ENCODE results near the gene SLC6A18.
"Not testable (repeated sequence)": the region's sequence is repeated elsewhere in the genome, so short reads cannot be mapped to it uniquely, and the experiment has no call there.

SLC6A18 gene

GRCh38 chr5:1288439-1289335 lies 63.5 kb downstream of the SLC6A18 start:
- in situ Hi-C loops (cut with HindIII; ENCODE audit: low pct_ligation_motif_present, low sequenced_read_pairs), result no loop called here
- no peak for DNase-seq
- TF ChIP-seq, protein P1, sequence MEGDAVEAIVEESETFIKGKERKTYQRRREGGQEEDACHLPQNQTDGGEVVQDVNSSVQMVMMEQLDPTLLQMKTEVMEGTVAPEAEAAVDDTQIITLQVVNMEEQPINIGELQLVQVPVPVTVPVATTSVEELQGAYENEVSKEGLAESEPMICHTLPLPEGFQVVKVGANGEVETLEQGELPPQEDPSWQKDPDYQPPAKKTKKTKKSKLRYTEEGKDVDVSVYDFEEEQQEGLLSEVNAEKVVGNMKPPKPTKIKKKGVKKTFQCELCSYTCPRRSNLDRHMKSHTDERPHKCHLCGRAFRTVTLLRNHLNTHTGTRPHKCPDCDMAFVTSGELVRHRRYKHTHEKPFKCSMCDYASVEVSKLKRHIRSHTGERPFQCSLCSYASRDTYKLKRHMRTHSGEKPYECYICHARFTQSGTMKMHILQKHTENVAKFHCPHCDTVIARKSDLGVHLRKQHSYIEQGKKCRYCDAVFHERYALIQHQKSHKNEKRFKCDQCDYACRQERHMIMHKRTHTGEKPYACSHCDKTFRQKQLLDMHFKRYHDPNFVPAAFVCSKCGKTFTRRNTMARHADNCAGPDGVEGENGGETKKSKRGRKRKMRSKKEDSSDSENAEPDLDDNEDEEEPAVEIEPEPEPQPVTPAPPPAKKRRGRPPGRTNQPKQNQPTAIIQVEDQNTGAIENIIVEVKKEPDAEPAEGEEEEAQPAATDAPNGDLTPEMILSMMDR (IDR thresholded peaks at IDR 0.05; ENCODE audit: low read depth, low read length, missing control alignments), result no peak

DNA sequence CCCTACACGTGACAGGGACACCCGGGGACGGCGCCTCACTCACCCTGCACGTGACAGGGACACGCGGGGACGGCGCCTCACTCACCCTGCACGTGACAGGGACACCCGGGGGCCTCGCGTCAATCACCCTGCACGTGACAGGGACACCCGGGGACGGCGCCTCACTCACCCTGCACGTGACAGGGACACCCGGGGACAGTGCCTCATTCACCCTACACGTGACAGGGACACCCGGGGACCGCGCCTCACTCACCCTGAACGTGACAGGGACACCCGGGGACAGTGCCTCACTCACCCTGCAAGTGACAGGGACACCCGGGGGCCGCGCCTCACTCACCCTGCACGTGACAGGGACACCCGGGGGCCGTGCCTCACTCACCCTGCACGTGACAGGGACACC lies 64.4 kb downstream of the SLC6A18 start:
- H3K27ac ChIP-seq; in situ Hi-C loops (cut with HindIII; ENCODE audit: low pct_ligation_motif_present, low sequenced_read_pairs); DNase-seq; H3K27me3 ChIP-seq (replicated peaks); H3K36me3 ChIP-seq (replicated peaks); H3K4me3 ChIP-seq (ENCODE audit: low read depth, low read length): not testable (repeated sequence)

More at GRCh38 chr5:1288439-1289335, 63.5 kb downstream of the SLC6A18 start:
- no peaks in the 10 kb centered on the region for H3K36me3 ChIP-seq (replicated peaks)
- H3K27ac ChIP-seq, result no peak overlapping the region
- H3K27me3 ChIP-seq (replicated peaks), result no peaks in the 10 kb centered on the region
- H3K4me3 ChIP-seq (ENCODE audit: low read depth, low read length), result no peak overlapping the region

- DNase-seq; in situ Hi-C loops (cut with HindIII; ENCODE audit: low pct_ligation_motif_present, low sequenced_read_pairs); H3K4me3 ChIP-seq (ENCODE audit: low read depth, low read length); H3K36me3 ChIP-seq (replicated peaks); H3K27ac ChIP-seq: not testable (repeated sequence)
- peaks cover 20% of the 10 kb centered on the region for H3K27me3 ChIP-seq (replicated peaks)
These were observed 65.8 kb downstream of the SLC6A18 start for GRCh38 chr5:1290956-1291355.

DNA sequence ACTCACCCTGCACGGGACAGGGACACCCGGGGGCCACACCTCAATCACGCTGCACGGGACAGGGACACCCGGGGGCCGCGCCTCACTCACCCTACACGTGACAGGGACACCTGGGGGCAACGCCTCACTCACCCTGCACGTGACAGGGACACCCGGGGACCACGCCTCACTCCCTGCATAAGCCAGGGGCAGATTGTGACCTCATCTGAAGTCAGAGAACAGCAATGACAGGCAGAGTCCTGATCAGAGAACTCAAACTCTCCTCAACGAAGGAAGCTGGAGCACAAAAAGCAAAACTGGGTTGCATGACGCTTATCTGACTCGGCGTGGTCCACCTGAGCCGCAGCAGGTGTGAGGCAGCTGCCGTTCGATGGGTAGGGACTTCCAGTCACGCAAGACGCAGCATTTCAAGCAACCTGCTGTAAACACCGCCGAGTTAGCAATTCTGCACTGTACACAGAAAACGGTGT lies 66.5 kb downstream of the SLC6A18 start:
- H3K27ac ChIP-seq, result no peak overlapping the region
- TF ChIP-seq, protein P1 (IDR thresholded peaks at IDR 0.05; ENCODE audit: low read depth, low read length, missing control alignments), result no peak
- H3K4me3 ChIP-seq (ENCODE audit: low read depth, low read length), result no peak overlapping the region
- H3K27me3 ChIP-seq (replicated peaks), result peaks cover 26% of the 10 kb centered on the region
- in situ Hi-C loops (cut with HindIII; ENCODE audit: low pct_ligation_motif_present, low sequenced_read_pairs), result no loop called here
- no peaks in the 10 kb centered on the region for H3K36me3 ChIP-seq (replicated peaks)
- no peak for DNase-seq

DNA sequence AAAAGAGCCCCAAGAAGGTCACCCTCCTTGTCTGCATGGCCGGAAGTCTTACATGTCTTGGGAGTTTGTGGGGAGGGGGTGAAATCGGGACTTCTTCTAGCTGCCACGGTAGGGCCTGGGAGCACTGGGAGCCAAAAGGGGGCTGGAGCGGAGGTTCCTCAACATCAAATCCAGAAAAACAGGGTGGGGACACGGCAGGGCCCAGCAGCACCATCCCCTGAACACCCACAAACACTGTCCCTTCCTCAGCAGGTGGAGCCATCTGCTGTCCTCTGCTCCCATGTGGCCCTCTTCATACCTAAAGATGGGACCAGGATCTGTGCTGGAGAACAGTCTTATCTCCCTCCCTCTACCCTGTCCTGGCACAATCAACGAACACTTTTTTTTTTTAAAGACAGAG lies 67.0 kb downstream of the SLC6A18 start:
- no peaks in the 10 kb centered on the region for H3K36me3 ChIP-seq (replicated peaks)
- peaks cover 31% of the 10 kb centered on the region for H3K27me3 ChIP-seq (replicated peaks)
- TF ChIP-seq, protein P1 (IDR thresholded peaks at IDR 0.05; ENCODE audit: low read depth, low read length, missing control alignments), result no peak
- DNase-seq, result no peak
- in situ Hi-C loops (cut with HindIII; ENCODE audit: low pct_ligation_motif_present, low sequenced_read_pairs), result no loop called here
- no peak overlapping the region for H3K27ac ChIP-seq
- no peak overlapping the region for H3K4me3 ChIP-seq (ENCODE audit: low read depth, low read length)

- no peaks in the 10 kb centered on the region for H3K36me3 ChIP-seq (replicated peaks)
- in situ Hi-C loops (cut with HindIII; ENCODE audit: low pct_ligation_motif_present, low sequenced_read_pairs), result no loop called here
These were observed 67.8 kb downstream of the SLC6A18 start for GRCh38 chr5:1292846-1293415.

More at GRCh38 chr5:1292846-1293415, 67.8 kb downstream of the SLC6A18 start:
- DNase-seq, result no peak
- no peak overlapping the region for H3K4me3 ChIP-seq (ENCODE audit: low read depth, low read length)
- peaks cover 32% of the 10 kb centered on the region for H3K27me3 ChIP-seq (replicated peaks)
- TF ChIP-seq, protein P1 (IDR thresholded peaks at IDR 0.05; ENCODE audit: low read depth, low read length, missing control alignments), result no peak
- H3K27ac ChIP-seq, result no peak overlapping the region

Measured in brain microvascular endothelial cell (primary cell).